Renal pelvis (tissue), 4 donors: ENCODE measurements around the gene ABL1. TPM values are rescaled to one million over a fixed set of nuclear protein-coding genes. Genes with fewer than 3 reads are reported as not detected.

ENCODE experiments used
- DNase-seq: peaks from one replicate; pipeline ENCODE4 v3.0.0-alpha.2; 2013
- polyA plus RNA-seq, 3 donors: library from polyadenylated mRNA; unstranded; fragments of 120-200 nt; gene quantifications; one replicate each; pipeline ENCODE4 v1.2.1, GENCODE V29; 2013; ENCODE audit not compliant: insufficient read length in 3 of 3

The ABL1 gene
- polyA plus RNA-seq, 3 donors, result 75.1 to 93.9 (median 82.2) TPM

- no peak for DNase-seq
Observed at GRCh38 chr9:130930132-130930803, 95.2 kb downstream of the ABL1 start.

DNA sequence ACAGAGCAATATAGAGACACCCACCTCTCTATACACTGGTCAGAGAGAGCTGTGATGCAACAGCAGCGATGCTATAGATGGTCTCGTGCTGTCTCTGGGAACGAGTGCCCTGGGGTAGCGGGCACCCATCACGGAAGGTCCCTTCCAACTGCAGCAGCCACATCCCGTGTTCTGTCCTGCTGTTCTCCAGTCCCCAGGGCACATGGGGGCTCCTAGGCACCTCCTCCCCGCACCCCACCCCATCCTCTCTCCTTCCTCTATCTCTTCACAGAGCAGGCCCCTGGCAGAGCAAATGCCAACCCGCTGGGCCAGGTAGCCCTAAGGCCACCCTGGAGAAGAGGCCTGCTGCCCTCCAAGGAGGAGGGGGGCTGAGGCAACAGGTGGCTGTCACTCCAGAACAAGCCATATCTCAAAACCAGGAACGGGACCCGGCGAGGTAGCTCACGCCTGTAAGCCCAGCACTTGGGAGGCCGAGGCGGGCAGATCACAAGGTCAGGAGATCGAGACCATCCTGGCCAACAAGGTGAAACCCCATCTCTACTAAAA is 95.8 kb downstream of the ABL1 start:
- no peak for DNase-seq

- no peak for DNase-seq
Observed at GRCh38 chr9:130931508-130932254, 96.6 kb downstream of the ABL1 start.

GRCh38 chr9:130932255-130933079 is 97.4 kb downstream of the ABL1 start:
- no peak for DNase-seq

DNA sequence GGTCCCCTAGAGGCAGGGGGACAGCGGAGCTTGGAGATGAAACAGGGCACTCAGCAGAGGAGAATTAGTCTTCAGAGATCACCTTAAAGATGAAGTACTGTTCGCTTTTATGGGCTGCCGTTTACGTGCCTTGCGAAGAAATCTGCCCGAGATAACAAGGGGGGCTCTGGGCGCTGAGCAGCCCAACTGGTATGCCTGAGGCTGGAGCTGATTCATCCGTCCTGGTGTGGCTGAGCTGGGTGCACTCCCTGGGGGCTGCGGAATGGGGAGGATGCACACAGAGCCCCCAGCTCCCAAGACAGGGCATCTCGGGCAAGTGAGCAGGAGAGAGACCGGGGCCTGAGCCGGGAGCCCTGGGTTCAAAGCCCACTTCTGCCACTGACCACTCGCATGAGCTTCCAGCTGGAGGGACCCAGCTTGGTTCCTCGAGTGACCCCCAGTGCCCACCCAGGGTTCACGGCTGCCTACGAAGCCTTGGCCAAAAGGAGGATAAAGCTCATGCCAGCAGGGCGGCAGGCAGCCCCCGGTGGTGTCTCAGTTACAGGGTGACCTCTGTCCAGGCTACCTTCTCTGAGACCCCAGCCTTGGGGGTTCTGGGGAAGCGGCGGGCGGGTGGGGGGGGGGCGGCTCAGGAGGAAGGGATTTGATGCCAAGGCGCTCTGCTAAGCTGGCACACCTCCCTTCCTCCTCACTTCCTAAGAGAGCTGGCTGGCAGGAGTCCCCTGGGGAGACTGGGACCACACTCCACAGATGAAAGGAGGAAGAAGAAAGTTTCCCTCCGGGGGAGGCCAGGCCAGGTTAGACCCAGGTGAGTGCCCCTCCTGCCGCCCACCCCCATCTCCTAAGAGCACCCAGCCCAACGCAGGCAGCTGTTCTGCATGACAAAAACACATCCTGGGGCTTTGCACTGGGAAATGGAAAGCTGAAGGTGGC is 98.3 kb downstream of the ABL1 start:
- DNase-seq, result no peak

DNA sequence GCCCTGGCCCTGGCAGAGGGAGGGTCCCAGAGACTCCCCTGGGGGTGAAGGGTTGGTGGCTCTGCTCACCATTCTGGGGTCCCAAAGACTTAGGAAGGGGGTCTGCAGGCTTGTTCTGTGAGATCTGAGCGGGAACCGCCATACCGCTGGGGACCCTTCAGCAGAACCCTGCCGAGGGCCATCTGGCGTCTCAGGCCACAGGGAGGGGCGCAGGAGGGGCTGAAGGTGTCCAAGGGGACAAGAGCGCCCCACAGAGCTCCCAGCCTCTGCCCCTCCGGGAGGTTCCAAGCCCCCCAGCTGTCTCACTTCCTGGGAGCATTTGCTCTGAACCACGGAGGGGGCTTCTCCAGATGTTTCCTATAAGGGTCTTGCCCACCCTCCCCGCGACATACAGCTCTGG is 99.2 kb downstream of the ABL1 start:
- DNase-seq, result no peak

DNA sequence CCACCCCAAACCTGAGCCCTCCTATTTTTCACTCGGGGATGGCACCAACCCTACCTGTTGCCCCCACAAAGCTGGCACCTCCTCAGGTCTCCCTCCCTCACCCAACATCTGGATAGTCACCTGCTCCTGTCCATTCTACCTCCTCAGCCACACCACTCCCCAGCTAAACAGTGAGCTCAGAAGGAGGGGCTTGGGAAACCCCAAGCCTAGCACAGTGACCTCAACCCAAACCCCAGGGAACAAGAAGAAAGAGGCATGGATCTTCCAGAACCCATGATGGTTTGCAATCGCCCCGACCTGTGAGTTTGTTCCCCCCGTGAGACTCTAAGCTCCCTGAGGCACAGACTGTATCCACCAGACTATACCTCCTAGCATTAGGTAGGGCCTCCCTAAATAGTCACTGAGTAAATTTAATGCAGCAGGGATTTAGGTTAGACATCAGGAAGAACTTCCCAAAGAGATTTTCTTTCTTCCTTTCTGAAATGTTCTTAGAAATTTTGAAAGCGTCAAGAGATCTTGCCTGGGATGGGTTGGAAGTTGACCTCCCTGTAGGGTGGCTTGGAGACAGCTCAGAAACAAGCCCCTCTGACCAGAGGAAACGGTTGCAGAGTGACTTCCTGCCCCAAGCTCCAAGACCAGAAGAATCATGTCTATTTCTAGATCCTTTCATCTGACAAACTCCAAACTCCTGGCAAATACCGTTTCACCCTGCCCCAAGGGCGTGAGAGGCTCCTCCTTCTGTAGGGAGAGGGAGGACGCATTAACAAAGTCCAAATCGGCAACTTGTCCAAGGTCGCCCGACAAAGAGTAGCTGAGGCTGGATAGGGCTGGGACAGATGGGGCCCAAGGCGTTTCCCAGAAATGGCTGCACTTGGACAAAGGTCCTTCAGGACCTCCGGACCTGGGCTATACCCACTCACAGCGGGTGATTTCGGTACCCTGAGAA is 99.9 kb downstream of the ABL1 start:
- no peak for DNase-seq

DNA sequence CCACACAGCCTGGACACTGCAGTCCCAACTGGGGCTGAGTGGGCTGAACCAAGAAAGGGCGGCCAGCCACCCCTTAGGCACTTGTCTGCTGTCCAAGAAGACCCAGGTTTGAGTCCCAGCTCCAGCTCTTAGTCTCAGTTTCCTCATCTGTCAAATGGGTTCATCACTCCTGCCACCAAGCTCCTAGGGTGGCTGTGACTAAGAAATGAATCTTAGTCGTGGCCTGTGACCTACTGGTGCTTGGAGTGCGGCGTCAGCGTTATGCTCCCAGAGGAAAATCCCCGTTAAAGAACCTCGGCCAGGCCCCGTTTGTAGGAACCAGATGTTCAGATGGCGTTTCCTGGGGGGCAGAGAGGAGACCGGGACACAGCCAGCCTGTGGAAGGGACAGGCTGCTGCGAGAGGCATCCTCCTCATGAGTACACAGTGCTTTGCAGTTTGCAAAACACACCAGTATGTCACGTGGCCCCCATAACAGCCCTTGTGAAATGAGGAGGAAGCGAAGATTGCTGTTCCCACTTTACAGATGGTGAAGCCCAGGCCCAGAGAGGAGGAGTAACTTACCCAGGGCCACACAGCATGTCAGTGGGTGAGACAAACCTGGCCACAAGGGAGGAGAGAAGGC is 100.7 kb downstream of the ABL1 start:
- DNase-seq, result no peak

DNA sequence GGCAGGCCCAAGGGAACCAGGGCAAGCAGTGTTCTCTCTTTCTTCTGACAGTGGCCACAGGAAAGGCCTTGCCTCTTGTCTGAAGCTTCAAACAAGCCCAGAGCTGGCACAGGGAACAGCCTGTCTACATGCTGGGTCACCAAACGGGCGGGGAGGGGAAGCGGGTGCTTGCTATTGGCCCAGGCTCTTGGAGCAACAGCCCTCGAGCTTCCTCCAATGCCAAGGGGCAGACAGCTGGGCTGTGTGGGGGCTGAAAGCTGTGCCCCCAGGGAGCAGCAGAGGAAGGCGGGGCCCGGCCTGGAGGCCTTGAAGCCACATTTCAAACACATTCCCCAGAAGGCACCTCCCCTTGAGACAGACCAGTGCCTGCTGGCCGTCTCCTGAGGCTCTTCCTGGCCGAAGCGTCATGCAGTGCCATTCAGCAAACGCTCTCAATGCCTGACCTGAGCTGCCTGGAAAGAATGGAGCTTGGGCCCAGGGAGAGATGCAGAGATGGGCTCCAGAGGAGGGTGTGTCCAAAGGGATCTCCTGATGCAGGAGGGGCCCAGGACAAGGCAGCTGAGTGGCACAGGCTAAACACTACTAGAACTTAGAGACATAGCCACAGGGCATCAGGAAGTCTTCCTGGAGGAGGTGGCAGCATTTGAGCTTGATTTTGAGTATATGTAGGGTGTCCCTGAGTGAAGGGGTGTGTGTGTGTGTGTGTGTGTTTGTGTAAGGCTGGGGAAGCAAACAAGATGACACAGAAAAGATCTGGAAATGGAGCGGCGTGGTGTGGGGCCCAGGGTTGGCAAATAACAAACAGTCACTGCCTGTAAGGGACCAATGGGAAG is 101.4 kb downstream of the ABL1 start:
- DNase-seq, result no peak

Other genes starting within 250 kb of the ABL1 start
- gene PRDM12, start 170.7 kb upstream of the ABL1 start, polyA plus RNA-seq, result not detected
- 10 to 100 TPM; 40.0 to 53.9 (median 44.0) TPM for gene EXOSC2, start 141.5 kb upstream of the ABL1 start, polyA plus RNA-seq
- gene QRFP, start 61.6 kb downstream of the ABL1 start, polyA plus RNA-seq, result under 1 TPM; 0.40 to 0.58 (median 0.56) TPM
- under 1 TPM; 0.41 to 0.79 (median 0.49) TPM for gene FIBCD1, start 104.0 kb downstream of the ABL1 start, polyA plus RNA-seq
- gene LAMC3, start 173.9 kb downstream of the ABL1 start, polyA plus RNA-seq, result 10 to 100 TPM; 30.8 to 41.4 (median 35.6) TPM